HepG2 (cell line): ENCODE data around the gene DUOXA1. TPM values are rescaled to one million over a fixed set of nuclear protein-coding genes. Genes with fewer than 3 reads are reported as not detected.
A peak's percentile ranks its signal among the peaks of the same experiment; 100 is the strongest.

Source experiments
- BCLAF1 ChIP-seq: fragments of 450-650 bp; IDR thresholded peaks from 2 replicates; pipeline ENCODE4 v1.6.1; 2017; ENCODE audit warnings: mild to moderate bottlenecking
- DNMT3B ChIP-seq: conservative IDR thresholded peaks from 2 replicates; pipeline ENCODE4 v1.6.1; 2016; ENCODE audit warnings: missing biosample characterization, control low read depth
- DZIP1 ChIP-seq: sonication (generic); formaldehyde crosslinking; IDR thresholded peaks from 2 replicates; pipeline ENCODE4 v1.5.0; 2020; ENCODE audit warnings: mild to moderate bottlenecking, missing genetic modification reagents
- EHMT2 ChIP-seq: fragments of 200-600 bp; sonication (generic); IDR thresholded peaks from 2 replicates; pipeline ENCODE4 v1.7.0; 2017; ENCODE audit warnings: antibody characterized with exemption, low read depth, low read length, borderline replicate concordance
- ELF3 ChIP-seq: IDR thresholded peaks from 2 replicates; pipeline ENCODE4 v1.6.1; 2016; ENCODE audit warnings: missing genetic modification reagents, missing compliant biosample characterization
- FOSL2 ChIP-seq: sonication (generic); formaldehyde crosslinking; IDR thresholded peaks from 2 replicates; pipeline ENCODE4 v1.4.0; 2020; ENCODE audit warnings: missing genetic modification reagents
- GATAD1 ChIP-seq: IDR thresholded peaks from 2 replicates; pipeline ENCODE4 v1.6.1; 2016; ENCODE audit warnings: missing genetic modification reagents, missing compliant biosample characterization
- HOXA3 ChIP-seq: sonication (generic); formaldehyde crosslinking; IDR thresholded peaks from 2 replicates; pipeline ENCODE4 v1.5.0; 2020; ENCODE audit warnings: missing genetic modification reagents
- ISL2 ChIP-seq: sonication (generic); formaldehyde crosslinking; IDR thresholded peaks from 2 replicates; pipeline ENCODE4 v1.5.0; 2020; ENCODE audit warnings: missing genetic modification reagents
- KMT2B ChIP-seq: IDR thresholded peaks from 2 replicates; pipeline ENCODE4 v1.6.1; 2016; ENCODE audit warnings: missing genetic modification reagents, missing compliant biosample characterization
- MLXIP ChIP-seq: sonication (generic); formaldehyde crosslinking; IDR thresholded peaks from 2 replicates; pipeline ENCODE4 v1.9.0; 2021; ENCODE audit warnings: missing genetic modification reagents, borderline replicate concordance
- PBX3 ChIP-seq: sonication (generic); formaldehyde crosslinking; IDR thresholded peaks from 2 replicates; pipeline ENCODE4 v1.8.1; 2023; ENCODE audit warnings: missing genetic modification reagents, inconsistent platforms, borderline replicate concordance
- SMAD9 ChIP-seq: sonication (generic); formaldehyde crosslinking; IDR thresholded peaks from 2 replicates; pipeline ENCODE4 v1.5.1; 2020; ENCODE audit warnings: mild to moderate bottlenecking, missing genetic modification reagents
- SNAI1 ChIP-seq: sonication (generic); formaldehyde crosslinking; IDR thresholded peaks from 2 replicates; pipeline ENCODE4 v1.5.0; 2020; ENCODE audit warnings: mild to moderate bottlenecking, missing genetic modification reagents, borderline replicate concordance
- TGIF2 ChIP-seq: IDR thresholded peaks from 2 replicates; pipeline ENCODE4 v1.6.1; 2016; ENCODE audit warnings: control low read depth, missing compliant biosample characterization
- XRCC5 ChIP-seq: fragments of 200-400 bp; formaldehyde crosslinking; optimal IDR thresholded peaks from 2 replicates; pipeline ENCODE3; 2017; ENCODE audit warnings: mild to moderate bottlenecking, low read length
- ZNF225 ChIP-seq: sonication (generic); formaldehyde crosslinking; IDR thresholded peaks from 2 replicates; pipeline ENCODE4 v1.4.0; 2020; ENCODE audit warnings: mild to moderate bottlenecking, missing genetic modification reagents
- ZNF547 ChIP-seq: sonication (generic); formaldehyde crosslinking; IDR thresholded peaks from 2 replicates; pipeline ENCODE4 v1.5.1; 2020; ENCODE audit warnings: mild to moderate bottlenecking, missing genetic modification reagents
- ZNF556 ChIP-seq: sonication (generic); formaldehyde crosslinking; IDR thresholded peaks from 2 replicates; pipeline ENCODE4 v1.4.0; 2020; ENCODE audit warnings: mild to moderate bottlenecking, missing genetic modification reagents, borderline replicate concordance
- ZNF570 ChIP-seq: sonication (generic); formaldehyde crosslinking; IDR thresholded peaks from 2 replicates; pipeline ENCODE4 v1.4.0; 2020; ENCODE audit warnings: mild to moderate bottlenecking, missing genetic modification reagents, borderline replicate concordance
- ZNF777 ChIP-seq: sonication (generic); formaldehyde crosslinking; IDR thresholded peaks from 2 replicates; pipeline ENCODE4 v1.4.0; 2020; ENCODE audit warnings: missing genetic modification reagents
- polyA plus RNA-seq, 8 experiments: library from polyadenylated mRNA; depleted of rRNA in 3 of 8; stranded (reverse) in 7 of 8; unstranded in 1 of 8; fragments of >200 nt; fragmentation: Illumina TruSeq in 4 of 8; extraction: Trizol in 4 of 8; gene quantifications; 2 replicates each; pipeline versions ENCODE4 v1.2.1 to v1.2.3, GENCODE V29; 2011 to 2016; ENCODE audit warnings: low read depth in 4 of 8, missing spikeins in 1 of 8, mixed read lengths in 1 of 8; ENCODE audit not compliant: insufficient read depth in 1 of 8
- total RNA-seq, 5 experiments: library from RNA; depleted of rRNA; stranded (reverse); fragments of >200 nt; fragmentation: Illumina TruSeq; extraction: Trizol; gene quantifications; 2 replicates each; pipeline ENCODE4 v1.2.3, GENCODE V29; 2016; ENCODE audit warnings: low read depth in 1 of 5

Gene DUOXA1
- total and polyA plus RNA-seq, 2 of the 13 experiments (the other 11 are each of a cell fraction or from before 2014, with no cell fraction given), result not detected

GRCh38 chr15:45162771-45163507 is 33.3 kb upstream of the DUOXA1 start (continued):
- no peak for TF ChIP-seq MLXIP (CRISPR knock-in tag)
- TF ChIP-seq TGIF2, result no peak
- TF ChIP-seq BCLAF1, result no peak
- TF ChIP-seq SNAI1 (CRISPR knock-in tag), result no peak
- no peak for TF ChIP-seq ZNF556 (CRISPR knock-in tag)
- TF ChIP-seq ZNF777, result peak; percentile 27; the same call in 1 of the 2 replicates
- TF ChIP-seq EHMT2, result no peak
- TF ChIP-seq HOXA3 (CRISPR knock-in tag), result peak; percentile 37; the same call in 1 of the 2 replicates
- no peak for TF ChIP-seq ZNF225 (CRISPR knock-in tag)
- no peak; the same call in 1 of the 2 replicates for TF ChIP-seq ISL2 (CRISPR knock-in tag)
- peak; percentile 70 for TF ChIP-seq FOSL2
- TF ChIP-seq XRCC5, result peak; percentile 84
- TF ChIP-seq SMAD9 (CRISPR knock-in tag), result no peak
- peak; percentile 31; the same call in 1 of the 2 replicates for TF ChIP-seq ZNF547
- TF ChIP-seq ZNF570 (CRISPR knock-in tag), result no peak
- no peak for TF ChIP-seq KMT2B (CRISPR knock-in tag)
- no peak for TF ChIP-seq DZIP1 (CRISPR knock-in tag)
- TF ChIP-seq PBX3 (CRISPR knock-in tag), result no peak
- 0 out of 2 replicates have a peak, but pooled peaks have one; percentile 27 for TF ChIP-seq GATAD1 (CRISPR knock-in tag)
- TF ChIP-seq DNMT3B (CRISPR knock-in tag), result no peak
- no peak for TF ChIP-seq ELF3 (CRISPR knock-in tag)
